Osteocyte (in vitro differentiated cells): Measurements from ENCODE around the gene KHNYN. TPM values are rescaled to one million over a fixed set of nuclear protein-coding genes. Genes with fewer than 3 reads are reported as not detected.

Experiments used
- DNase-seq: peaks from one replicate; pipeline ENCODE4 v3.0.0; 2021; ENCODE audit warnings: mixed read lengths; ENCODE audit not compliant: unreplicated experiment; ENCODE audit errors: extremely low spot score
- H3K27ac Mint-ChIP-seq: one replicate; pipeline ENCODE4 v1.8.0; 2021; ENCODE audit warnings: mild to moderate bottlenecking, mixed read lengths; ENCODE audit not compliant: unreplicated experiment
- H3K27me3 Mint-ChIP-seq: one replicate; pipeline ENCODE4 v1.8.0; 2021; ENCODE audit warnings: mixed read lengths; ENCODE audit not compliant: unreplicated experiment
- H3K36me3 Mint-ChIP-seq: one replicate; pipeline ENCODE4 v1.8.0; 2021; ENCODE audit warnings: mixed read lengths; ENCODE audit not compliant: unreplicated experiment
- H3K4me1 Mint-ChIP-seq: one replicate; pipeline ENCODE4 v1.8.0; 2021; ENCODE audit warnings: mixed read lengths; ENCODE audit not compliant: unreplicated experiment
- H3K4me3 Mint-ChIP-seq: one replicate; pipeline ENCODE4 v1.8.0; 2021; ENCODE audit warnings: mild to moderate bottlenecking, moderate library complexity, mixed read lengths; ENCODE audit not compliant: unreplicated experiment
- H3K9me3 Mint-ChIP-seq: one replicate; pipeline ENCODE4 v1.8.0; 2021; ENCODE audit warnings: mixed read lengths; ENCODE audit not compliant: unreplicated experiment
- long read RNA-seq: library from polyadenylated mRNA; unstranded; transcript quantifications from one replicate; pipeline ENCODE4 v2.0.0, GENCODE V29; 2021
- total RNA-seq: library from RNA; stranded (reverse); gene quantifications from 2 replicates; pipeline ENCODE4 v1.2.1, GENCODE V29; 2021
- TF ChIP-seq, protein P1 (sequence below): fragments of 200-600 bp; sonication (generic); IDR thresholded peaks from 2 replicates; pipeline ENCODE4 v1.5.0; 2021; ENCODE audit warnings: antibody characterized with exemption, mild to moderate bottlenecking, moderate library complexity

Gene KHNYN
- 59.9 and 60.9 TPM in 2 replicates for total RNA-seq
- long read RNA-seq, partial matches to known transcripts, result 15 of 38 reads
- long read RNA-seq, other reads (novel, unspliced or antisense), result 19 of 38 reads

DNA sequence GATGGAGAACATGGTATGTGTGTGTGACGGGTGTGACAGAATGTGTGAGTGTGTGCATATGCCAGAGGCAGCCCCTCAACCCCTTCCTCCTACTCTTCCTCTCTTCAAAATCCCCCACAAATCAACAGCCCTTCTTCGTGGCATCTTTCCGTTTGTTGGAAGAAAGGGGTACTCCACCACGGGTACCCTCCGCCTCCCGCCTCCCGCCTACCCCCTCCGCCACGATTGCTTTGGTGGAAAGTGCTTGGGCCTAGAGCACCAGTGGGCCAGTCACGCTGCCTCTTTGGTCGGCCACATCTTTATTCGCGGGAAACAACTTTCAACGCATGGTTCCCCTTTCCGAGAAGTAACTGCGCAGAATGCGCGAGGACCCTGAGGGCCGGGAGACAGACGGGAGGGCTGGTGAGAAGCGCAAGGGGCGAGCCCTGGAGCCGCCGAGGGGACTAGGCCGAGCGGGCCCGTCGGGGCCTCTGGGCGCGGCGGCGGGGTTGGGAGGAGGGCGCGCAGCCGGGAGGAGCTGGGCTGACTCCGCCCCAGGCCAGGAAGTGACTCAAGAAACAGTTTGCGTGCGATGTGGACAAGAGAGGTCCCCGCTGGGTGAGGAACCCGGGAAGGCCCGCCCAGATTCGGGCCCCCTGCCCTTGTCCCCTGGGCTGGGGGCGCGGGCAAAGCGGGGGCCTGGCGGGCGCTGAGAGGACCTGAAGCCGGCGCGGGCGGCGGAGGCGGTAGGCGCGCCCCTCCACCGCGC is at the start of gene KHNYN, which contains the start of gene CBLN3:
Gene KHNYN (plus strand): TSS at position 560 of the 748 bp plus-strand sequence. CDS start 777 bp downstream, outside the sequence.
Gene CBLN3 (minus strand): TSS at position 274 of the 748 bp plus-strand sequence. CDS start 614 bp downstream, outside the sequence.
- peak within 1 kb of the TSS; percentile 83 for H3K4me3 Mint-ChIP-seq
- peaks cover 43% of the 10 kb centered on the region for H3K4me1 Mint-ChIP-seq
- H3K27ac Mint-ChIP-seq, result peak within 1 kb of the TSS; percentile 96
- TF ChIP-seq, protein P1, sequence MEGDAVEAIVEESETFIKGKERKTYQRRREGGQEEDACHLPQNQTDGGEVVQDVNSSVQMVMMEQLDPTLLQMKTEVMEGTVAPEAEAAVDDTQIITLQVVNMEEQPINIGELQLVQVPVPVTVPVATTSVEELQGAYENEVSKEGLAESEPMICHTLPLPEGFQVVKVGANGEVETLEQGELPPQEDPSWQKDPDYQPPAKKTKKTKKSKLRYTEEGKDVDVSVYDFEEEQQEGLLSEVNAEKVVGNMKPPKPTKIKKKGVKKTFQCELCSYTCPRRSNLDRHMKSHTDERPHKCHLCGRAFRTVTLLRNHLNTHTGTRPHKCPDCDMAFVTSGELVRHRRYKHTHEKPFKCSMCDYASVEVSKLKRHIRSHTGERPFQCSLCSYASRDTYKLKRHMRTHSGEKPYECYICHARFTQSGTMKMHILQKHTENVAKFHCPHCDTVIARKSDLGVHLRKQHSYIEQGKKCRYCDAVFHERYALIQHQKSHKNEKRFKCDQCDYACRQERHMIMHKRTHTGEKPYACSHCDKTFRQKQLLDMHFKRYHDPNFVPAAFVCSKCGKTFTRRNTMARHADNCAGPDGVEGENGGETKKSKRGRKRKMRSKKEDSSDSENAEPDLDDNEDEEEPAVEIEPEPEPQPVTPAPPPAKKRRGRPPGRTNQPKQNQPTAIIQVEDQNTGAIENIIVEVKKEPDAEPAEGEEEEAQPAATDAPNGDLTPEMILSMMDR, result no peak
- peaks cover 4% of the 10 kb centered on the region for H3K9me3 Mint-ChIP-seq
- H3K36me3 Mint-ChIP-seq, result peaks cover 15% of the 10 kb centered on the region
- DNase-seq, result peak; percentile 96
- no peaks in the 10 kb centered on the region for H3K27me3 Mint-ChIP-seq

DNA sequence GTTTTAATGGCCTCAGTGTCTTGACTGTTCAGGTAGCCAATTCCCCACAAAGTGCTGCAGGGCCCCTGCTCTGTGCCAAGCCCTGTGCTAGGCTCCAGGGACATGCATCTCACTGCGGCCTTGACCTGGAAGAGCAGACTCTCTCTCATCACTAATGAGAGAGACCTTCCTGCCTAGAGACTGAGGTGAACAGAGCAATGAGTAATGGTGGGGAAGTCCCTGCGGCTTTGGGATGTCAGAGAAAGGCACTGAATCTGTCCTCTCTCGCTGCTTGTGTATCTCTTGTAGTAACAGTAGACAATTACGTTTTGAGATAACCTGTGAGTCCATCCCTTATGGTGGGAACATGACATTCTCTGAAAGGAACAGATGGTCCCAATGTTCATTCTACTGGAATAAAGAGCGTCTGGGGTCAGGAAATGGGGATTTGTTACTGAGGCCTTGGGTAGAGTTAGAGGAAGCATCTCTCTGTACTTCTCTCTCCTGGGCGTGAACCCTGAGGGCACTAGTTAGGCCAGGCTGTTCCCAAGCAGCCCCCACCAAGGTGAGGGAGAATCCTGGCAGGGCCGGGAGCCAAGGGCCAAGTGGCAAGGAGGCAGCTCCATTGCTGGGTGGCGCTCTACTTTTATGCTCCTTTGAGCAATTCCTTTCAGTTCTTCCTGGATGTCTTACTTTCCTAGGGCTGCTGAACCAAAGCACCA is 48.2 kb upstream of the KHNYN start:
- peaks cover 10% of the 10 kb centered on the region for H3K27me3 Mint-ChIP-seq
- no peaks in the 10 kb centered on the region for H3K9me3 Mint-ChIP-seq
- peaks cover 8% of the 10 kb centered on the region for H3K36me3 Mint-ChIP-seq
- no peak overlapping the region for H3K4me3 Mint-ChIP-seq
- DNase-seq, result no peak
- peak overlapping the region; percentile 3 for H3K27ac Mint-ChIP-seq
- TF ChIP-seq, protein P1, result no peak
- H3K4me1 Mint-ChIP-seq, result peaks cover 8% of the 10 kb centered on the region

DNA sequence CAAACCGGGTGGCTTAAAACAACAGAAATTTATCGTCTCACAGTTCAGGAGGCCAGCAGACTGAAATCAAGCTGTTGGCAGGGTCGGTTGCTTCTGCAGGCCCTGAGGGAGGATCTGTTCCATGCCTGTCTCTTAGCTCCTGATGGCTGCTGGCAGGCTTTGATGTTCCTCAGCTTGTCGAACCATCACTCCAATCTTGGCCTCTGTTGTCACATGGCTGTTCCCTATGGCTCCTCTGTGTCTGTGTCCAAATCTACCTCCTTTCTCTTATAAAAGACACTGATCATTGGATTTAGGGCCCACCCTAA is 47.7 kb upstream of the KHNYN start:
- DNase-seq, result no peak
- Mint-ChIP-seq H3K4me3 (no peak overlapping the region), H3K27me3 (peaks cover 14% of the 10 kb centered on the region), H3K4me1 (peaks cover 8% of the 10 kb centered on the region), H3K27ac (no peak overlapping the region), H3K36me3 (peaks cover 5% of the 10 kb centered on the region), H3K9me3 (no peaks in the 10 kb centered on the region)
- TF ChIP-seq, protein P1, result no peak

DNA sequence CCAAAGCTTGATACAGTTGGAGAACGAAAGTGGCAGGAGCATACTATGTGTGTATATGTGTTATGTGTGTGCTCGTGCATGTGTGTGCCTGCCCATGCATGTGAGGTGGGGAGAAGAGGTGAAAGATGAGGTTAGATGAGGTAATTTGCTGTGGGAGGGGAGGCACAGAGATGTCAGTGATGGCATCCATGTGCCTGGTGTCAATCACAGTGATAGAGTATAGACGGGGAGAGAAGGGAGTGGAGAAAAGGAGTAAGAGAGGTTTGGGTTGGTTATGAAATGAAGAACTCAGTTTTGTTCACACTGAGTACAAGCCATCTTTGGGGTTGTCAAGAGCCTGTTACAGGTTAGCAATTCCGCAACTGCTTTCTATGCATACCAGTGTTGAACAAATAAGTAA is 45.6 kb upstream of the KHNYN start:
- Mint-ChIP-seq H3K4me1 (peaks cover 8% of the 10 kb centered on the region), H3K36me3 (no peaks in the 10 kb centered on the region), H3K27me3 (peaks cover 26% of the 10 kb centered on the region), H3K27ac (no peak overlapping the region), H3K9me3 (no peaks in the 10 kb centered on the region), H3K4me3 (no peak overlapping the region)
- DNase-seq, result no peak
- TF ChIP-seq, protein P1, result no peak

DNA sequence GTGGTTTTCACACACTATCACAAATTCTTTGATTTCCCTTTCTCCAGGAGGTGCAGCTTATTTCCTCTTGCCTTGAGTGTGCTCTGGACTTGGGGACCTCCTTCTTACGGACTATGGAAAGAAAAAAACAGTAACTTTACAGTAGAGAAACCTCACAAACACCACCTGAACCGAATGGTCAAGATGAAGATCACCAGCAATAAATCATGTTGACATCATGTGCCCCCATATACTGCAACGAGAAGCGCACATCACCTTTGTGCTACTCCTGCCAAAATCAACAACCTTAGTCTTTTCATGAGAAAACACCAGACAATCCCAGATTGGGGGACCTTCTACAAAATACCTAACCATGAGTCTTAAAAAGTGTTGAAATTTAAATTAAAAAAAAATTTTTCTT is 44.2 kb upstream of the KHNYN start:
- TF ChIP-seq, protein P1, result no peak

More for the DNA sequence above, 44.2 kb upstream of the KHNYN start:
- Mint-ChIP-seq H3K4me3 (no peak overlapping the region), H3K27me3 (peaks cover 26% of the 10 kb centered on the region), H3K9me3 (no peaks in the 10 kb centered on the region), H3K36me3 (no peaks in the 10 kb centered on the region), H3K27ac (no peak overlapping the region), H3K4me1 (peaks cover 11% of the 10 kb centered on the region)
- DNase-seq, result no peak
